ENCODE data around the gene PHACTR2. TPM values are rescaled to one million over a fixed set of nuclear protein-coding genes. Genes with fewer than 3 reads are reported as not detected.

The PHACTR2 gene
- total RNA-seq, 1 donor from 2014 or later = 142 TPM

- Histone ChIP-seq H3K9me3 (no peaks in the 10 kb centered on the region), H3K27ac (no peak overlapping the region), H3K4me3 (no peak overlapping the region), H3K36me3 (no peaks in the 10 kb centered on the region), H3K4me1 (peaks cover 45% of the 10 kb centered on the region), H3K27me3 (no peaks in the 10 kb centered on the region)
- DNase-seq = no peak
- intact Hi-C loops (cut with DNase I) = no loop called here
- ATAC-seq = no peak
- TF ChIP-seq CTCF (IDR thresholded peaks at IDR 0.05) = no peak
These were observed 62.4 kb downstream of the PHACTR2 start for GRCh38 chr6:143740213-143740612.

- Histone ChIP-seq H3K36me3 (no peaks in the 10 kb centered on the region), H3K9me3 (no peaks in the 10 kb centered on the region), H3K27ac (no peak overlapping the region), H3K27me3 (no peaks in the 10 kb centered on the region), H3K4me3 (no peak overlapping the region), H3K4me1 (peaks cover 46% of the 10 kb centered on the region)
- intact Hi-C loops (cut with DNase I) = no loop called here
- DNase-seq = no peak
- no peak for ATAC-seq
- no peak for TF ChIP-seq CTCF (IDR thresholded peaks at IDR 0.05)
These were observed 63.7 kb downstream of the PHACTR2 start for GRCh38 chr6:143741480-143741879.

- intact Hi-C loops (cut with DNase I) = no loop called here
- DNase-seq (no peak), ATAC-seq (no peak)
These were observed 64.5 kb downstream of the PHACTR2 start for GRCh38 chr6:143742070-143742954.

GRCh38 chr6:143742955-143743255 lies 65.1 kb downstream of the PHACTR2 start:
- H3K27me3 ChIP-seq = no peaks in the 10 kb centered on the region
- no peak for TF ChIP-seq CTCF (IDR thresholded peaks at IDR 0.05)
- H3K36me3 ChIP-seq = no peaks in the 10 kb centered on the region
- no peaks in the 10 kb centered on the region for H3K9me3 ChIP-seq
- DNase-seq = no peak
- peak overlapping the region; percentile 76 for H3K27ac ChIP-seq
- no peak for ATAC-seq
- H3K4me1 ChIP-seq = peaks cover 60% of the 10 kb centered on the region
- peak overlapping the region; percentile 17 for H3K4me3 ChIP-seq
- intact Hi-C loops (cut with DNase I) = no loop called here

More at GRCh38 chr6:143742070-143742954, 64.5 kb downstream of the PHACTR2 start:
- TF ChIP-seq CTCF (IDR thresholded peaks at IDR 0.05) = no peak
- peaks cover 54% of the 10 kb centered on the region for H3K4me1 ChIP-seq
- no peaks in the 10 kb centered on the region for H3K27me3 ChIP-seq
- H3K9me3 ChIP-seq = no peaks in the 10 kb centered on the region
- H3K4me3 ChIP-seq = no peak overlapping the region
- H3K36me3 ChIP-seq = no peaks in the 10 kb centered on the region
- peak overlapping the region; percentile 76 for H3K27ac ChIP-seq

GRCh38 chr6:143743301-143744166 lies 65.8 kb downstream of the PHACTR2 start:
- no peak for DNase-seq
- Histone ChIP-seq H3K4me1 (peaks cover 62% of the 10 kb centered on the region), H3K36me3 (no peaks in the 10 kb centered on the region), H3K9me3 (no peaks in the 10 kb centered on the region), H3K27me3 (no peaks in the 10 kb centered on the region), H3K27ac (peak overlapping the region; percentile 76), H3K4me3 (peak overlapping the region; percentile 17)
- intact Hi-C loops (cut with DNase I) = no loop called here
- no peak for ATAC-seq
- no peak for TF ChIP-seq CTCF (IDR thresholded peaks at IDR 0.05)
